ENCODE measurements around the gene BBS10. TPM values are rescaled to one million over a fixed set of nuclear protein-coding genes. Genes with fewer than 3 reads are reported as not detected.

The BBS10 gene
- total and polyA plus RNA-seq, 2 of the 13 experiments (the other 11 are each of a cell fraction or from before 2014, with no cell fraction given) = 4.9 to 7.4 TPM

DNA sequence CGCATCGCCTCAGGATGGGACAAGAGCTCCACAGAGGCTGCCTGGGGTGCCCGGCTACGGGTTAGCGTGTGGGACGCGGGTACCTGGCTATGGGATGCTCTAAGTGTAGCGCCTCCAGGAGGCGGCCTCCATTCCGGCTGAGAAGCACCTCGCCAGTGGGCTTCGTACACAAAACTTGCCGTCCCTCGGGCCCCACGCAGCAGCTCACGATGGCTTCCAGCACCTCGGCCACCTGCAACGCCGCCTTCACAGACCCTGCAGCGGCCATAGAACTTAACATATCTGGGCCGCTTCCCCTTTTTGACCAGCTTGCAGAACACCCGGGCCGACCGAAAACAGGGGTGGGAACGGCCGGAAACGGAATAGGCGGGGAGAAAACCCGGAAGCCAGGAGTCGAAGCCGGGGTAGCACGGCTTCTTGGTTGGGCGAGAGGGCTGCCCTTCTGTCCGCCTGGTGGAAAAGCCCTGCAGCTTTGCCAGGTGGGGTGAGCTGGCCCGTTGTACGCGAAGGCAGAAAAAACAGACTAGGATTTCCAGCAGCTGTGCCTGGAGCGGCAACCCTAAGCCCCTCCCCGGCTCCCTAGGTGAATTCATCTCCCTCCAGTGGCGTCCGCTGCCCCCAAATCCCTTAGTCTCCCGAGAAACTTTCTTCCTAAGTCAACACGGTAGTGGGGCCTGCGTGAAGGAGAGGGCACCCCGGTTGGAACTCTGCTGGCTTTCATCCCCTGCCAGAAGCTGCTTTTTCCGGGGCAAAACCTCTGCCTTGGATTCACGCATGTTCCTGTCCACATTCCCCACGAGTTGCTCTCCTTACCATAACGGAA is at the start of gene BBS10 (continued):
- TF ChIP-seq, protein P1, sequence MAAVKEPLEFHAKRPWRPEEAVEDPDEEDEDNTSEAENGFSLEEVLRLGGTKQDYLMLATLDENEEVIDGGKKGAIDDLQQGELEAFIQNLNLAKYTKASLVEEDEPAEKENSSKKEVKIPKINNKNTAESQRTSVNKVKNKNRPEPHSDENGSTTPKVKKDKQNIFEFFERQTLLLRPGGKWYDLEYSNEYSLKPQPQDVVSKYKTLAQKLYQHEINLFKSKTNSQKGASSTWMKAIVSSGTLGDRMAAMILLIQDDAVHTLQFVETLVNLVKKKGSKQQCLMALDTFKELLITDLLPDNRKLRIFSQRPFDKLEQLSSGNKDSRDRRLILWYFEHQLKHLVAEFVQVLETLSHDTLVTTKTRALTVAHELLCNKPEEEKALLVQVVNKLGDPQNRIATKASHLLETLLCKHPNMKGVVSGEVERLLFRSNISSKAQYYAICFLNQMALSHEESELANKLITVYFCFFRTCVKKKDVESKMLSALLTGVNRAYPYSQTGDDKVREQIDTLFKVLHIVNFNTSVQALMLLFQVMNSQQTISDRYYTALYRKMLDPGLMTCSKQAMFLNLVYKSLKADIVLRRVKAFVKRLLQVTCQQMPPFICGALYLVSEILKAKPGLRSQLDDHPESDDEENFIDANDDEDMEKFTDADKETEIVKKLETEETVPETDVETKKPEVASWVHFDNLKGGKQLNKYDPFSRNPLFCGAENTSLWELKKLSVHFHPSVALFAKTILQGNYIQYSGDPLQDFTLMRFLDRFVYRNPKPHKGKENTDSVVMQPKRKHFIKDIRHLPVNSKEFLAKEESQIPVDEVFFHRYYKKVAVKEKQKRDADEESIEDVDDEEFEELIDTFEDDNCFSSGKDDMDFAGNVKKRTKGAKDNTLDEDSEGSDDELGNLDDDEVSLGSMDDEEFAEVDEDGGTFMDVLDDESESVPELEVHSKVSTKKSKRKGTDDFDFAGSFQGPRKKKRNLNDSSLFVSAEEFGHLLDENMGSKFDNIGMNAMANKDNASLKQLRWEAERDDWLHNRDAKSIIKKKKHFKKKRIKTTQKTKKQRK (IDR thresholded peaks at IDR 0.05; ENCODE audit: low read length) = no peak
- peak; percentile 58; the same call in 1 of the 2 replicates for TF ChIP-seq ZNF777 (CRISPR knock-in tag; IDR thresholded peaks at IDR 0.05)
- peak; percentile 48; the same call in 1 of the 2 replicates for TF ChIP-seq ISL2 (CRISPR knock-in tag; IDR thresholded peaks at IDR 0.05)
- TF ChIP-seq, protein P2, sequence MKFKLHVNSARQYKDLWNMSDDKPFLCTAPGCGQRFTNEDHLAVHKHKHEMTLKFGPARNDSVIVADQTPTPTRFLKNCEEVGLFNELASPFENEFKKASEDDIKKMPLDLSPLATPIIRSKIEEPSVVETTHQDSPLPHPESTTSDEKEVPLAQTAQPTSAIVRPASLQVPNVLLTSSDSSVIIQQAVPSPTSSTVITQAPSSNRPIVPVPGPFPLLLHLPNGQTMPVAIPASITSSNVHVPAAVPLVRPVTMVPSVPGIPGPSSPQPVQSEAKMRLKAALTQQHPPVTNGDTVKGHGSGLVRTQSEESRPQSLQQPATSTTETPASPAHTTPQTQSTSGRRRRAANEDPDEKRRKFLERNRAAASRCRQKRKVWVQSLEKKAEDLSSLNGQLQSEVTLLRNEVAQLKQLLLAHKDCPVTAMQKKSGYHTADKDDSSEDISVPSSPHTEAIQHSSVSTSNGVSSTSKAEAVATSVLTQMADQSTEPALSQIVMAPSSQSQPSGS (CRISPR knock-in tag; IDR thresholded peaks at IDR 0.05) = no peak
- TF ChIP-seq, protein P3, sequence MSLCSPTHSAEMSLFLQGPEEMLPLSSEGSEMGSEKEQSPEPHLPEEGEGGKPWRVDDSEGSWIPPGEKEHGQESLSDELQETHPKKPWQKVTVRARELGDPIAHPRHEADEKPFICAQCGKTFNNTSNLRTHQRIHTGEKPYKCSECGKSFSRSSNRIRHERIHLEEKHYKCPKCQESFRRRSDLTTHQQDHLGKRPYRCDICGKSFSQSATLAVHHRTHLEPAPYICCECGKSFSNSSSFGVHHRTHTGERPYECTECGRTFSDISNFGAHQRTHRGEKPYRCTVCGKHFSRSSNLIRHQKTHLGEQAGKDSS (CRISPR knock-in tag; IDR thresholded peaks at IDR 0.05; ENCODE audit: borderline replicate concordance, low read depth) = no peak
- no peak for TF ChIP-seq MLLT10 (CRISPR knock-in tag; IDR thresholded peaks at IDR 0.05)
- TF ChIP-seq ZMYM2 (CRISPR knock-in tag; IDR thresholded peaks at IDR 0.05) = no peak
- TF ChIP-seq ZNF605 (CRISPR knock-in tag; IDR thresholded peaks at IDR 0.05) = peak; percentile 94; the same call in 1 of the 2 replicates
- TF ChIP-seq, protein P4, sequence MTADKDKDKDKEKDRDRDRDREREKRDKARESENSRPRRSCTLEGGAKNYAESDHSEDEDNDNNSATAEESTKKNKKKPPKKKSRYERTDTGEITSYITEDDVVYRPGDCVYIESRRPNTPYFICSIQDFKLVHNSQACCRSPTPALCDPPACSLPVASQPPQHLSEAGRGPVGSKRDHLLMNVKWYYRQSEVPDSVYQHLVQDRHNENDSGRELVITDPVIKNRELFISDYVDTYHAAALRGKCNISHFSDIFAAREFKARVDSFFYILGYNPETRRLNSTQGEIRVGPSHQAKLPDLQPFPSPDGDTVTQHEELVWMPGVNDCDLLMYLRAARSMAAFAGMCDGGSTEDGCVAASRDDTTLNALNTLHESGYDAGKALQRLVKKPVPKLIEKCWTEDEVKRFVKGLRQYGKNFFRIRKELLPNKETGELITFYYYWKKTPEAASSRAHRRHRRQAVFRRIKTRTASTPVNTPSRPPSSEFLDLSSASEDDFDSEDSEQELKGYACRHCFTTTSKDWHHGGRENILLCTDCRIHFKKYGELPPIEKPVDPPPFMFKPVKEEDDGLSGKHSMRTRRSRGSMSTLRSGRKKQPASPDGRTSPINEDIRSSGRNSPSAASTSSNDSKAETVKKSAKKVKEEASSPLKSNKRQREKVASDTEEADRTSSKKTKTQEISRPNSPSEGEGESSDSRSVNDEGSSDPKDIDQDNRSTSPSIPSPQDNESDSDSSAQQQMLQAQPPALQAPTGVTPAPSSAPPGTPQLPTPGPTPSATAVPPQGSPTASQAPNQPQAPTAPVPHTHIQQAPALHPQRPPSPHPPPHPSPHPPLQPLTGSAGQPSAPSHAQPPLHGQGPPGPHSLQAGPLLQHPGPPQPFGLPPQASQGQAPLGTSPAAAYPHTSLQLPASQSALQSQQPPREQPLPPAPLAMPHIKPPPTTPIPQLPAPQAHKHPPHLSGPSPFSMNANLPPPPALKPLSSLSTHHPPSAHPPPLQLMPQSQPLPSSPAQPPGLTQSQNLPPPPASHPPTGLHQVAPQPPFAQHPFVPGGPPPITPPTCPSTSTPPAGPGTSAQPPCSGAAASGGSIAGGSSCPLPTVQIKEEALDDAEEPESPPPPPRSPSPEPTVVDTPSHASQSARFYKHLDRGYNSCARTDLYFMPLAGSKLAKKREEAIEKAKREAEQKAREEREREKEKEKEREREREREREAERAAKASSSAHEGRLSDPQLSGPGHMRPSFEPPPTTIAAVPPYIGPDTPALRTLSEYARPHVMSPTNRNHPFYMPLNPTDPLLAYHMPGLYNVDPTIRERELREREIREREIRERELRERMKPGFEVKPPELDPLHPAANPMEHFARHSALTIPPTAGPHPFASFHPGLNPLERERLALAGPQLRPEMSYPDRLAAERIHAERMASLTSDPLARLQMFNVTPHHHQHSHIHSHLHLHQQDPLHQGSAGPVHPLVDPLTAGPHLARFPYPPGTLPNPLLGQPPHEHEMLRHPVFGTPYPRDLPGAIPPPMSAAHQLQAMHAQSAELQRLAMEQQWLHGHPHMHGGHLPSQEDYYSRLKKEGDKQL (CRISPR knock-in tag; IDR thresholded peaks at IDR 0.05; ENCODE audit: low read depth) = no peak
- TF ChIP-seq HOXA9 (CRISPR knock-in tag; IDR thresholded peaks at IDR 0.05; ENCODE audit: borderline replicate concordance) = no peak
- TF ChIP-seq, protein P5, sequence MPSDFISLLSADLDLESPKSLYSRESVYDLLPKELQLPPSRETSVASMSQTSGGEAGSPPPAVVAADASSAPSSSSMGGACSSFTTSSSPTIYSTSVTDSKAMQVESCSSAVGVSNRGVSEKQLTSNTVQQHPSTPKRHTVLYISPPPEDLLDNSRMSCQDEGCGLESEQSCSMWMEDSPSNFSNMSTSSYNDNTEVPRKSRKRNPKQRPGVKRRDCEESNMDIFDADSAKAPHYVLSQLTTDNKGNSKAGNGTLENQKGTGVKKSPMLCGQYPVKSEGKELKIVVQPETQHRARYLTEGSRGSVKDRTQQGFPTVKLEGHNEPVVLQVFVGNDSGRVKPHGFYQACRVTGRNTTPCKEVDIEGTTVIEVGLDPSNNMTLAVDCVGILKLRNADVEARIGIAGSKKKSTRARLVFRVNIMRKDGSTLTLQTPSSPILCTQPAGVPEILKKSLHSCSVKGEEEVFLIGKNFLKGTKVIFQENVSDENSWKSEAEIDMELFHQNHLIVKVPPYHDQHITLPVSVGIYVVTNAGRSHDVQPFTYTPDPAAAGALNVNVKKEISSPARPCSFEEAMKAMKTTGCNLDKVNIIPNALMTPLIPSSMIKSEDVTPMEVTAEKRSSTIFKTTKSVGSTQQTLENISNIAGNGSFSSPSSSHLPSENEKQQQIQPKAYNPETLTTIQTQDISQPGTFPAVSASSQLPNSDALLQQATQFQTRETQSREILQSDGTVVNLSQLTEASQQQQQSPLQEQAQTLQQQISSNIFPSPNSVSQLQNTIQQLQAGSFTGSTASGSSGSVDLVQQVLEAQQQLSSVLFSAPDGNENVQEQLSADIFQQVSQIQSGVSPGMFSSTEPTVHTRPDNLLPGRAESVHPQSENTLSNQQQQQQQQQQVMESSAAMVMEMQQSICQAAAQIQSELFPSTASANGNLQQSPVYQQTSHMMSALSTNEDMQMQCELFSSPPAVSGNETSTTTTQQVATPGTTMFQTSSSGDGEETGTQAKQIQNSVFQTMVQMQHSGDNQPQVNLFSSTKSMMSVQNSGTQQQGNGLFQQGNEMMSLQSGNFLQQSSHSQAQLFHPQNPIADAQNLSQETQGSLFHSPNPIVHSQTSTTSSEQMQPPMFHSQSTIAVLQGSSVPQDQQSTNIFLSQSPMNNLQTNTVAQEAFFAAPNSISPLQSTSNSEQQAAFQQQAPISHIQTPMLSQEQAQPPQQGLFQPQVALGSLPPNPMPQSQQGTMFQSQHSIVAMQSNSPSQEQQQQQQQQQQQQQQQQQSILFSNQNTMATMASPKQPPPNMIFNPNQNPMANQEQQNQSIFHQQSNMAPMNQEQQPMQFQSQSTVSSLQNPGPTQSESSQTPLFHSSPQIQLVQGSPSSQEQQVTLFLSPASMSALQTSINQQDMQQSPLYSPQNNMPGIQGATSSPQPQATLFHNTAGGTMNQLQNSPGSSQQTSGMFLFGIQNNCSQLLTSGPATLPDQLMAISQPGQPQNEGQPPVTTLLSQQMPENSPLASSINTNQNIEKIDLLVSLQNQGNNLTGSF (CRISPR knock-in tag; IDR thresholded peaks at IDR 0.05) = peak; percentile 34; the same call in 1 of the 2 replicates

Data from HepG2 (cell line).